GM21619 (cell line): ENCODE data around the gene PAK4.

ENCODE experiments used
- ATAC-seq: cut with Tn5 transposase; IDR thresholded peaks from one replicate; pipeline ENCODE4 v1.9.1; 2021; ENCODE audit not compliant: unreplicated experiment

The PAK4 gene

GRCh38 chr19:39145180-39145953 lies 19.8 kb downstream of the PAK4 start:
- ATAC-seq = no peak

- no peak for ATAC-seq
Observed at GRCh38 chr19:39146091-39146490, 20.5 kb downstream of the PAK4 start.

- no peak for ATAC-seq
Observed at GRCh38 chr19:39146686-39147450, 21.3 kb downstream of the PAK4 start.

GRCh38 chr19:39147480-39147879 lies 21.9 kb downstream of the PAK4 start:
- no peak for ATAC-seq

GRCh38 chr19:39148939-39149529 lies 23.4 kb downstream of the PAK4 start:
- no peak for ATAC-seq

- ATAC-seq = no peak
Observed at GRCh38 chr19:39150235-39150634, 24.6 kb downstream of the PAK4 start.

GRCh38 chr19:39150807-39151600 lies 25.4 kb downstream of the PAK4 start:
- ATAC-seq = no peak

- ATAC-seq = no peak
Observed at GRCh38 chr19:39152066-39152465, 26.5 kb downstream of the PAK4 start.

- no peak for ATAC-seq
Observed at GRCh38 chr19:39154100-39154628, 28.6 kb downstream of the PAK4 start.

- no peak for ATAC-seq
Observed at GRCh38 chr19:39154629-39155100, 29.1 kb downstream of the PAK4 start.

GRCh38 chr19:39155114-39155700 lies 29.6 kb downstream of the PAK4 start:
- ATAC-seq = no peak

GRCh38 chr19:39155741-39156140 lies 30.2 kb downstream of the PAK4 start:
- no peak for ATAC-seq

GRCh38 chr19:39156326-39157230 lies 31.0 kb downstream of the PAK4 start:
- no peak for ATAC-seq

GRCh38 chr19:39157275-39157996 lies 31.9 kb downstream of the PAK4 start:
- ATAC-seq = no peak

GRCh38 chr19:39157997-39158389 lies 32.4 kb downstream of the PAK4 start:
- no peak for ATAC-seq

GRCh38 chr19:39158646-39159260 lies 33.2 kb downstream of the PAK4 start:
- ATAC-seq = no peak

GRCh38 chr19:39160523-39160861 lies 34.9 kb downstream of the PAK4 start:
- no peak for ATAC-seq

GRCh38 chr19:39160889-39161672 lies 35.5 kb downstream of the PAK4 start:
- no peak for ATAC-seq
